IMR-90 (cell line): Measurements from ENCODE around the gene GDPD5. TPM values are rescaled to one million over a fixed set of nuclear protein-coding genes. Genes with fewer than 3 reads are reported as not detected.

ENCODE experiments used
- ATAC-seq: fragments of 200-7000 bp; cut with Tn5 transposase; 2 replicates; pipeline ENCODE4 v1.9.1; 2020; ENCODE audit warnings: low read depth, mild to moderate bottlenecking, moderate library complexity
- BruUV-seq: library from RNA; stranded (reverse); fragments of 400-500 nt; replicated peaks from 2 replicates; lab custom pipeline; 2021; lab: Mats Ljungman, UMichigan
- CTCF ChIA-PET: fragments of 300-600 bp; formaldehyde crosslinking; extraction: SDS; loops from one replicate; lab custom pipeline; 2021; ENCODE audit warnings: antibody characterized with exemption; lab: Yijun Ruan, JAX
- POLR2A ChIA-PET: fragments of 300-600 bp; sonication (Branson Sonifier 250); formaldehyde crosslinking; loops from one replicate; lab custom pipeline; 2022; ENCODE audit warnings: antibody characterized with exemption; ENCODE audit not compliant: unreplicated experiment; lab: Charles Lee
- DNase-seq: peaks from one replicate; pipeline ENCODE4 v3.0.0; 2013
- H2AFZ ChIP-seq: replicated peaks from 2 replicates; pipeline ENCODE3; 2013; ENCODE audit warnings: low read length, mild to moderate bottlenecking; ENCODE audit not compliant: poor library complexity
- H2AK5ac ChIP-seq: 2 replicates; pipeline ENCODE4 v1.6.1; 2013; ENCODE audit warnings: low read depth, low read length, inconsistent platforms
- H2AK9ac ChIP-seq: replicated peaks from 2 replicates; pipeline ENCODE3; 2013; ENCODE audit warnings: mild to moderate bottlenecking, low read depth, low read length, moderate library complexity; ENCODE audit not compliant: poor library complexity
- H2BK120ac ChIP-seq: 2 replicates; pipeline ENCODE4 v1.6.1; 2013; ENCODE audit warnings: low read depth, low read length, inconsistent platforms
- H2BK15ac ChIP-seq: 3 replicates; pipeline ENCODE4 v1.6.1; 2013; ENCODE audit warnings: low read depth, low read length, inconsistent platforms
- H2BK20ac ChIP-seq: 2 replicates; pipeline ENCODE4 v1.6.1; 2013; ENCODE audit warnings: low read depth, mild to moderate bottlenecking, inconsistent platforms, low read length, moderate library complexity
- H2BK5ac ChIP-seq: 2 replicates; pipeline ENCODE4 v1.6.1; 2013; ENCODE audit warnings: mild to moderate bottlenecking, low read depth, low read length, inconsistent platforms; ENCODE audit not compliant: poor library complexity, severe bottlenecking
- H3K14ac ChIP-seq: replicated peaks from 2 replicates; pipeline ENCODE4 v1.6.1; 2013; ENCODE audit warnings: low read depth, low read length, inconsistent platforms
- H3K18ac ChIP-seq: 2 replicates; pipeline ENCODE4 v1.6.1; 2013; ENCODE audit warnings: low read depth, low read length, control low read depth
- H3K23ac ChIP-seq: 2 replicates; pipeline ENCODE4 v1.6.1; 2013; ENCODE audit warnings: low read depth, low read length, inconsistent platforms
- H3K27ac ChIP-seq: 2 replicates; pipeline ENCODE4 v1.5.1; 2013; ENCODE audit warnings: mild to moderate bottlenecking, control low read depth, low read length; ENCODE audit not compliant: insufficient read depth
- H3K27me3 ChIP-seq: 2 replicates; pipeline ENCODE4 v1.6.1; 2013; ENCODE audit warnings: low read length; ENCODE audit not compliant: control insufficient read depth, insufficient read depth
- H3K36me3 ChIP-seq: 2 replicates; pipeline ENCODE4 v1.6.1; 2013; ENCODE audit warnings: low read length, mixed read lengths; ENCODE audit not compliant: control insufficient read depth, insufficient read depth
- H3K4ac ChIP-seq: 2 replicates; pipeline ENCODE4 v1.6.1; 2013; ENCODE audit warnings: low read depth, low read length, inconsistent platforms
- H3K4me1 ChIP-seq: 2 replicates; pipeline ENCODE4 v1.6.1; 2013; ENCODE audit warnings: low read length, mixed read lengths; ENCODE audit not compliant: control insufficient read depth, insufficient read depth
- H3K4me2 ChIP-seq: 2 replicates; pipeline ENCODE4 v1.6.1; 2013; ENCODE audit warnings: low read depth, mild to moderate bottlenecking, control low read depth, low read length, moderate library complexity
- H3K4me3 ChIP-seq: 2 replicates; pipeline ENCODE4 v1.5.1; 2013; ENCODE audit warnings: low read depth, mild to moderate bottlenecking, control low read depth, low read length, moderate library complexity; ENCODE audit not compliant: insufficient read depth
- H3K56ac ChIP-seq: 2 replicates; pipeline ENCODE4 v1.6.1; 2013; ENCODE audit warnings: low read length, inconsistent platforms; ENCODE audit not compliant: insufficient read depth; ENCODE audit errors: extremely low read depth
- H3K79me1 ChIP-seq, 2 experiments: 2 replicates each; pipeline ENCODE4 v1.6.1; 2013; ENCODE audit warnings: low read length in 2 of 2, inconsistent platforms in 1 of 2, low read depth in 1 of 2
- H3K9ac ChIP-seq: 2 replicates; pipeline ENCODE4 v1.6.1; 2013; ENCODE audit warnings: low read depth, low read length, control low read depth
- H3K9me1 ChIP-seq: 2 replicates; pipeline ENCODE4 v1.6.1; 2013; ENCODE audit warnings: low read length, inconsistent platforms; ENCODE audit not compliant: insufficient read depth
- H3K9me3 ChIP-seq: 2 replicates; pipeline ENCODE4 v1.6.1; 2013; ENCODE audit warnings: low read length; ENCODE audit not compliant: control insufficient read depth, insufficient read depth
- H4K20me1 ChIP-seq: 2 replicates; pipeline ENCODE4 v1.6.1; 2013; ENCODE audit warnings: low read length, inconsistent platforms; ENCODE audit not compliant: insufficient read depth
- H4K5ac ChIP-seq: 2 replicates; pipeline ENCODE4 v1.6.1; 2013; ENCODE audit warnings: mild to moderate bottlenecking, low read depth, low read length, control low read depth
- H4K8ac ChIP-seq, 2 experiments: 2 replicates each; pipeline ENCODE4 v1.6.1; 2013; ENCODE audit warnings: low read depth in 2 of 2, low read length in 2 of 2, control low read depth in 1 of 2, inconsistent platforms in 1 of 2
- H4K91ac ChIP-seq: 2 replicates; pipeline ENCODE4 v1.6.1; 2013; ENCODE audit warnings: low read depth, low read length, inconsistent platforms; ENCODE audit not compliant: insufficient read depth
- CEBPB ChIP-seq: IDR thresholded peaks from 2 replicates; pipeline ENCODE4 v1.6.1; 2012; ENCODE audit warnings: low read depth, low read length, improper control_type of control experiment
- MAFK ChIP-seq: IDR thresholded peaks from 2 replicates; pipeline ENCODE4 v1.6.1; 2012; ENCODE audit warnings: low read depth, low read length, improper control_type of control experiment
- MAZ ChIP-seq: IDR thresholded peaks from 2 replicates; pipeline ENCODE4 v1.6.1; 2012; ENCODE audit warnings: low read depth, mild to moderate bottlenecking, low read length, improper control_type of control experiment, moderate library complexity, borderline replicate concordance
- NFE2L2 ChIP-seq: fragments of 150-350 bp; IDR thresholded peaks from 2 replicates; pipeline ENCODE4 v1.6.1; 2016; ENCODE audit warnings: low read depth, mild to moderate bottlenecking, low read length
- RCOR1 ChIP-seq: IDR thresholded peaks from 2 replicates; pipeline ENCODE4 v1.6.1; 2012; ENCODE audit warnings: mild to moderate bottlenecking, low read length, improper control_type of control experiment; ENCODE audit not compliant: insufficient replicate concordance
- SMC3 ChIP-seq: fragments of 150-350 bp; IDR thresholded peaks from 2 replicates; pipeline ENCODE4 v1.6.1; 2016; ENCODE audit warnings: low read depth, mild to moderate bottlenecking, antibody characterized with exemption, low read length, moderate library complexity
- WGBS, 2 experiments: methylation state at CpG; one replicate each; pipeline versions ENCODE4 v1.1.5 to v1.1.7; 2013; ENCODE audit warnings: missing lambda C conversion rate in 2 of 2; ENCODE audit not compliant: insufficient read length in 1 of 2; ENCODE audit errors: extremely low coverage in 2 of 2; 5-methylcytosine and 5-hydroxymethylcytosine counted together
- dilution Hi-C: fragments of 300-500 bp; cut with HindIII; formaldehyde crosslinking; loops from one replicate; pipeline ENCODE4 v1.14.3; 2018; ENCODE audit warnings: low sequenced_read_pairs; ENCODE audit not compliant: unreplicated experiment
- in situ Hi-C: fragments of 300-500 bp; cut with MboI; formaldehyde crosslinking; loops from 3 replicates; pipeline ENCODE4 v1.14.3; 2019; ENCODE audit warnings: low sequenced_read_pairs, inconsistent platforms, mixed read lengths
- intact Hi-C: fragments of 100-400 bp; cut with micrococcal nuclease; formaldehyde crosslinking; loops from 2 replicates; pipeline ENCODE4 v1.10.0; 2022
- polyA plus RNA-seq, 3 experiments: library from polyadenylated mRNA; depleted of rRNA; stranded (reverse); fragments of >200 nt; gene quantifications; 2 replicates each; pipeline ENCODE4 v1.2.3, GENCODE V29; 2012; ENCODE audit warnings: low replicate concordance in 1 of 3
- total RNA-seq: library from RNA; depleted of rRNA; stranded (reverse); fragments of >200 nt; gene quantifications from 2 replicates; pipeline ENCODE4 v1.2.3, GENCODE V29; 2012

The GDPD5 gene
- total and polyA plus RNA-seq, 2 of the 4 experiments (the other 2 are of a cell fraction), result 2.0 to 7.9 TPM

- Histone ChIP-seq H3K18ac (no peak overlapping the region), H3K56ac (no peak overlapping the region), H2AK5ac (no peak overlapping the region), H4K20me1 (no peaks in the 10 kb centered on the region), H2BK20ac (no peak overlapping the region), H3K4ac (no peak overlapping the region), H3K27me3 (no peaks in the 10 kb centered on the region), H3K14ac (no peak overlapping the region), H3K9ac (no peak overlapping the region), H3K23ac (no peak overlapping the region), H3K4me3 (no peak overlapping the region), H3K9me3 (no peaks in the 10 kb centered on the region), H2AFZ (no peak overlapping the region), H3K36me3 (no peaks in the 10 kb centered on the region), H3K9me1 (peaks cover 41% of the 10 kb centered on the region), H2AK9ac (no peak overlapping the region), H4K8ac (no peak overlapping the region), H2BK5ac (no peak overlapping the region), H3K4me1 (peaks cover 47% of the 10 kb centered on the region), H2BK120ac (no peak overlapping the region), H3K27ac (no peak overlapping the region), H3K4me2 (no peak overlapping the region), H4K5ac (no peak overlapping the region), H3K79me1 (peaks cover 13 to 57% of the 10 kb centered on the region in 2 experiments), H2BK15ac (no peak overlapping the region; the same call in 2 of the 3 replicates), H4K91ac (no peak overlapping the region)
- dilution Hi-C loops (no loop called here), intact Hi-C loops (no loop called here), in situ Hi-C loops (no loop called here)
- ChIA-PET POLR2A (no interaction called here), CTCF (no interaction called here)
- no peak for TF ChIP-seq MAFK
- TF ChIP-seq MAZ, result no peak
- no peak for TF ChIP-seq SMC3
- no peak for TF ChIP-seq NFE2L2
- TF ChIP-seq RCOR1, result no peak
- no peak for TF ChIP-seq CEBPB
- no peak for ATAC-seq
- 100% methylated on average over 1 of the region's 3 CpGs; no CpG with 5 or more reads in 1 of the 2 experiments for whole genome bisulfite sequencing, 2 experiments
- no TSS peak for BruUV-seq
- DNase-seq, result no peak
Observed at GRCh38 chr11:75556275-75556674, 30.5 kb upstream of the GDPD5 start.
